GM18861 (cell line): Measurements from ENCODE around the gene MMD.

Experiments
- ATAC-seq: cut with Tn5 transposase; IDR thresholded peaks from one replicate; pipeline ENCODE4 v1.9.1; 2021; ENCODE audit not compliant: unreplicated experiment

MMD gene

GRCh38 chr17:55356434-55357328, 65.0 kb downstream of the MMD start:
- peak; percentile 96 for ATAC-seq

- no peak for ATAC-seq
These were observed 66.7 kb downstream of the MMD start for GRCh38 chr17:55354941-55355340.

- ATAC-seq, result no peak
These were observed 67.6 kb downstream of the MMD start for GRCh38 chr17:55354010-55354409.

- no peak for ATAC-seq
These were observed 70.4 kb downstream of the MMD start for GRCh38 chr17:55351226-55351625.

- no peak for ATAC-seq
These were observed 70.8 kb downstream of the MMD start for GRCh38 chr17:55350825-55351205.

- no peak for ATAC-seq
These were observed 72.8 kb downstream of the MMD start for GRCh38 chr17:55348749-55349354.

- no peak for ATAC-seq
These were observed 74.3 kb downstream of the MMD start for GRCh38 chr17:55347341-55347740.

GRCh38 chr17:55346658-55347057, 75.0 kb downstream of the MMD start:
- no peak for ATAC-seq

GRCh38 chr17:55345132-55345531, 76.5 kb downstream of the MMD start:
- no peak for ATAC-seq

- ATAC-seq, result no peak
These were observed 77.1 kb downstream of the MMD start for GRCh38 chr17:55344514-55344997.

- ATAC-seq, result no peak
These were observed 77.6 kb downstream of the MMD start for GRCh38 chr17:55343900-55344513.

GRCh38 chr17:55342800-55343585, 78.6 kb downstream of the MMD start:
- no peak for ATAC-seq
